22Rv1 (cell line): ENCODE data around the gene BBS1.
"Not testable (repeated sequence)": the region's sequence is repeated elsewhere in the genome, so short reads cannot be mapped to it uniquely, and the experiment has no call there.

ENCODE experiments used
- ZFX ChIP-seq: fragments of 450-650 bp; IDR thresholded peaks from 2 replicates; pipeline ENCODE4 v1.6.1; 2017; ENCODE audit warnings: antibody characterized with exemption, borderline replicate concordance
- TF ChIP-seq, protein P1 (sequence below): fragments of 450-650 bp; IDR thresholded peaks from 2 replicates; pipeline ENCODE4 v1.5.1; 2017; ENCODE audit warnings: mild to moderate bottlenecking

DNA sequence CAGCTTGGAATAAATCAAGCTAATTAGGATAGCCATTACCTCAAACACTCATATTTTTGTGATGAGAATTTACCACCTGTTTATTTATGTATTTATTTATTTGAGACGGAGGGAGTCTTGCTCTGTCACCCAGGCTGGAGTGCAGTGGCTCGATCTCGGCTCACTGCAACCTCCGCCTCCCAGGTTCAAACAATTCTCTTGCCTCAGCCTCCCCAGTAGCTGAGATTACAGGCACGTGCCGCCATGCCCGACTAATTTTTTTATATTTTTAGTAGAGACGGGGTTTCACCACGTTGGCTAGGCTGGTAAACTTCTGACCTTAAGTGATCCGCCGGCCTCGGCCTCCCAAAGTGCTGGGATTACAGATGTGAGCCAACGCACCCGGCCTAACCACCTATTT, 34.5 kb downstream of the BBS1 start:
- TF ChIP-seq, protein P1, sequence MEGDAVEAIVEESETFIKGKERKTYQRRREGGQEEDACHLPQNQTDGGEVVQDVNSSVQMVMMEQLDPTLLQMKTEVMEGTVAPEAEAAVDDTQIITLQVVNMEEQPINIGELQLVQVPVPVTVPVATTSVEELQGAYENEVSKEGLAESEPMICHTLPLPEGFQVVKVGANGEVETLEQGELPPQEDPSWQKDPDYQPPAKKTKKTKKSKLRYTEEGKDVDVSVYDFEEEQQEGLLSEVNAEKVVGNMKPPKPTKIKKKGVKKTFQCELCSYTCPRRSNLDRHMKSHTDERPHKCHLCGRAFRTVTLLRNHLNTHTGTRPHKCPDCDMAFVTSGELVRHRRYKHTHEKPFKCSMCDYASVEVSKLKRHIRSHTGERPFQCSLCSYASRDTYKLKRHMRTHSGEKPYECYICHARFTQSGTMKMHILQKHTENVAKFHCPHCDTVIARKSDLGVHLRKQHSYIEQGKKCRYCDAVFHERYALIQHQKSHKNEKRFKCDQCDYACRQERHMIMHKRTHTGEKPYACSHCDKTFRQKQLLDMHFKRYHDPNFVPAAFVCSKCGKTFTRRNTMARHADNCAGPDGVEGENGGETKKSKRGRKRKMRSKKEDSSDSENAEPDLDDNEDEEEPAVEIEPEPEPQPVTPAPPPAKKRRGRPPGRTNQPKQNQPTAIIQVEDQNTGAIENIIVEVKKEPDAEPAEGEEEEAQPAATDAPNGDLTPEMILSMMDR: not testable (repeated sequence)
- not testable (repeated sequence) for TF ChIP-seq ZFX
